AG04449 (cell line): ENCODE results near the gene DPF3.

ENCODE experiments used
- CTCF ChIA-PET: fragments of 350-600 bp; formaldehyde crosslinking; extraction: SDS; loops from one replicate; lab custom pipeline; 2021; ENCODE audit warnings: antibody characterized with exemption; lab: Yijun Ruan, JAX
- POLR2A ChIA-PET: fragments of 400-600, 350-600 bp; formaldehyde crosslinking; extraction: SDS; loops from one replicate; lab custom pipeline; 2020; ENCODE audit warnings: antibody characterized with exemption, inconsistent platforms; lab: Yijun Ruan, JAX
- DNase-seq: peaks from one replicate; pipeline ENCODE4 v3.0.0-alpha.2; 2010; ENCODE audit warnings: low read depth, low spot score
- H3K4me3 ChIP-seq: 2 replicates; pipeline ENCODE4 v1.5.1; 2011; ENCODE audit warnings: low read depth, mild to moderate bottlenecking, control low read depth, low read length
- TF ChIP-seq, protein P1 (sequence below): IDR thresholded peaks from one replicate; pipeline ENCODE4 v1.5.1; 2011; ENCODE audit warnings: mild to moderate bottlenecking, moderate library complexity, low read length, control low read depth, inconsistent platforms; ENCODE audit not compliant: insufficient read depth; ENCODE audit errors: missing control alignments

DPF3 gene

DNA sequence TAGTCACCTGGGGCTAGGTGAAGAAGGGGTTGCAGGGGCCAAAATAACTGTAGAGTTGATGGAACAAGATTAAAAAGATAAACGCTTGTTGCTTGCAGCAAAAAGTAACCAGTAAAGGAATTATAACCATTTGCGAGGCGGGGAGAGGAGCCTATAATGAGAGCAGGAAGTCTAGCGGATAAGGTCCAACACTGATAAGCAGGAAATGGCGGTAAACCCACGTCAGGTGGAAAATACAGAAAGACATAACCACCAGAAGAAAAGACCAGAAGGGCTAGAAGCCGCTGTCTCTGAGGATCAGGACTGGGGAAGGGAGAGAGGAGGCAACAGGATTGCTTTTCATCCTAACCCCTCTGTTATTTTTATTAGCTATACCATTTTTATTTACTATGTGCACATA, 303.3 kb downstream of the DPF3 start:
- TF ChIP-seq, protein P1, sequence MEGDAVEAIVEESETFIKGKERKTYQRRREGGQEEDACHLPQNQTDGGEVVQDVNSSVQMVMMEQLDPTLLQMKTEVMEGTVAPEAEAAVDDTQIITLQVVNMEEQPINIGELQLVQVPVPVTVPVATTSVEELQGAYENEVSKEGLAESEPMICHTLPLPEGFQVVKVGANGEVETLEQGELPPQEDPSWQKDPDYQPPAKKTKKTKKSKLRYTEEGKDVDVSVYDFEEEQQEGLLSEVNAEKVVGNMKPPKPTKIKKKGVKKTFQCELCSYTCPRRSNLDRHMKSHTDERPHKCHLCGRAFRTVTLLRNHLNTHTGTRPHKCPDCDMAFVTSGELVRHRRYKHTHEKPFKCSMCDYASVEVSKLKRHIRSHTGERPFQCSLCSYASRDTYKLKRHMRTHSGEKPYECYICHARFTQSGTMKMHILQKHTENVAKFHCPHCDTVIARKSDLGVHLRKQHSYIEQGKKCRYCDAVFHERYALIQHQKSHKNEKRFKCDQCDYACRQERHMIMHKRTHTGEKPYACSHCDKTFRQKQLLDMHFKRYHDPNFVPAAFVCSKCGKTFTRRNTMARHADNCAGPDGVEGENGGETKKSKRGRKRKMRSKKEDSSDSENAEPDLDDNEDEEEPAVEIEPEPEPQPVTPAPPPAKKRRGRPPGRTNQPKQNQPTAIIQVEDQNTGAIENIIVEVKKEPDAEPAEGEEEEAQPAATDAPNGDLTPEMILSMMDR = no peak
- ChIA-PET CTCF (no interaction called here), POLR2A (no interaction called here)
- no peak for DNase-seq
- no peak overlapping the region for H3K4me3 ChIP-seq

DNA sequence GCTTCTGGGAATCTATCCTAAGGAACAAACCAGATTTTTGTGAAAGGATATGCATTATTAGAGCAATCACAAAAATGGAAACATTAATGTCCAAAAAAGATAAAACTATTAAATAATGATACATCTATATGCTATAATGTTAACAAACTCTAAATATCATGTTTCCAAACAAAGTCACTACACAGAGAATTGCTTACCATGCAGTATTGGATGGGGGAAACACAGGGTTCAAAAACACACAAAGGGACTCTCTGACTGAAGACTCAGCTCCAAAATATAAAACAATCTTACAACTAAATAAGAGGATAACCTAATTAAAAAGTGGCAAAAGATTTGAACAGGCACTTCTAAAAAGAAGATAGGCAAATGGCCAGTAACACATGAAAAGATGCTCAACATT, 304.2 kb downstream of the DPF3 start:
- H3K4me3 ChIP-seq = no peak overlapping the region
- POLR2A ChIA-PET = no interaction called here
- no peak for DNase-seq
- CTCF ChIA-PET = no interaction called here
- TF ChIP-seq, protein P1 = no peak

DNA sequence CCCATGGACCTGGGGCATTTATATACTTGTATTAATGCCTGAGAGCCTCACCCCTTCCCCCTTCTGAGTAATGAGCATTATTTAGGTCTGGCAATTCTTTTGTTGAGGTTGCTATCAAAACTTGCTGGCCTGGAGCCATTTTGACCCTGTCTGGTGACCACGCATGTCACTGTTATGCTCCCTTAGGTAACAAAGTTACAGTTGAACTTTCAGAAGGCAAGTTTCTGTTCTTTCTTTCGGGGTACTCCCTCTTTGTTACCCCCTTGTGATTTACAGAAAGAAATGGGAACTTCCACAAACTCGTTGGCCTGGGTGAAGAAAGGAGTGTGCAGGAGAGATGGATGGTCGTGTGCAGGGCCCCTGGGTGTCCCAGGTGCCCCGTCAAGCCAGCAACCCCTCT, 305.4 kb downstream of the DPF3 start:
- ChIA-PET CTCF (interaction anchor here (1.2 kb wide), 1 partner anchor 13 kb away, joined by 3 read pairs; no protein-coding TSS in a partner anchor), POLR2A (no interaction called here)
- H3K4me3 ChIP-seq = no peak overlapping the region
- no peak for DNase-seq
- TF ChIP-seq, protein P1 = no peak

DNA sequence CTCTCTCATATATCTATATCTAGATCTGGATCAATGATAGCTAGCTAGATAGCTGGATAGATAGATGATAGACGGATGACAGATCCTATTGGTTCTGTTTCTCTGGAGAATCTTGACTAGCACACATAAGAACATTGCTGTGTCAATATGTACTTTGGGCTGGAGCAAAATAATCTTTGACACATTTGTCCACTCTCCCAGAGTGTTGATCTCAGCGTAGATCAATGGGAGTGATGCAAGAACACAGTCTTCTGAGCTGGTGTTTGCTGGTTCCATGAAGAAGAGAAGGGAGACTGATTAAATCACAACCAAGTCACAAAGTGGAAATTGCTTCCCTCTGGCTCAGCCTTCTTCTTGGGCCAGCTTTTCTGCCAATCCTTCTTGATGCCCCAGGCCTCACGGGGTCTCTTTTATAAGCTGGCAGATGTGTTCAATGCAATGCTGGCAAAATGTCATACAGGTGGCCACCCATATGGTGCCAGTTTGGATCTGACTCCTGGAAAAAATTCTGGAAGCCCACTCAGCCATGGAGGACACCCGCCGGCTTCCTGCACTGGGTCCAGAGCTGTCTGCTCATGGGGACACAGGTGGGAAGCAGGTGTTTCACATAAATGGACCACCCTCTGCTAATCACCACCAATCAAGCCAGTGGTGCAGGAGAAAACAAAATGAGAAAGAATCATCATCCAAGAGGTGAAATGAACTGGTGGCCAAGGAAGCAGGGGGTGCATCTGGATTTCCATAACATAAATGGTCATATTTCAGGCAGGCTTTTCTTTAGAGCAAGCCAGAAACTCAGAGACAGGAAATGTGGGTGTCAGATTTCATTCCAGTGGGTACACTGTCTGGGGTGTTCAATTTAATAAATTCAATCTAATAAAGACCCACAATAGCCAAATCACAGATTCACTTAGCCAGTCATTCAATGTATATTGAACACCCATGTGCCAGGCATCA, 310.3 kb downstream of the DPF3 start:
- CTCF ChIA-PET = interaction anchor here (0.6 to 1.6 kb wide), 2 partner anchors 321 to 350 kb away, joined by 4 to 5 read pairs; no protein-coding TSS in a partner anchor
- POLR2A ChIA-PET = interaction anchor here (0.7 kb wide), 1 partner anchor 58 kb away, joined by 3 read pairs; no protein-coding TSS in a partner anchor
- TF ChIP-seq, protein P1 = no peak
- no peak overlapping the region for H3K4me3 ChIP-seq
- DNase-seq = no peak

DNA sequence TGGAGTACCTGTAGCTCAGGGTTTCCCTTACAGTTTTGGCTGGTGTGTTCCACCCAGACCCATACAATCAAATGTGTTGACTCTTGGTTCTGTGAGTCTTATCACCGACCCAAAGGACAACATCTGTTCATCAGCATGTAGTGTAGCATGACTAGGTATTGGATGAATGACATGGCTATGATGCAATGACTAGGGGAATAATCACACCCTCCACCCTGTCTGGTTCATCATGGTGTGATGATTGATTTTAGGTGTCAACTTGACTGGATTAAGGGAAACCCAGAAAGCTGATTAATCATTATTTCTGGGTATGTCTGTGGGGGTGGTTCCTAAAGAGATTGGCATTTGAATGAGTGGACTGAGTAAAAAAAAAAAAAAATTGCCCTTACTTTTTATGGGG, 311.3 kb downstream of the DPF3 start:
- DNase-seq = no peak
- POLR2A ChIA-PET = interaction anchor here (0.7 kb wide), 1 partner anchor 59 kb away, joined by 3 read pairs; no protein-coding TSS in a partner anchor
- CTCF ChIA-PET = interaction anchor here (1.6 kb wide), 1 partner anchor 322 kb away, joined by 4 read pairs; no protein-coding TSS in a partner anchor
- no peak overlapping the region for H3K4me3 ChIP-seq
- TF ChIP-seq, protein P1 = no peak

DNA sequence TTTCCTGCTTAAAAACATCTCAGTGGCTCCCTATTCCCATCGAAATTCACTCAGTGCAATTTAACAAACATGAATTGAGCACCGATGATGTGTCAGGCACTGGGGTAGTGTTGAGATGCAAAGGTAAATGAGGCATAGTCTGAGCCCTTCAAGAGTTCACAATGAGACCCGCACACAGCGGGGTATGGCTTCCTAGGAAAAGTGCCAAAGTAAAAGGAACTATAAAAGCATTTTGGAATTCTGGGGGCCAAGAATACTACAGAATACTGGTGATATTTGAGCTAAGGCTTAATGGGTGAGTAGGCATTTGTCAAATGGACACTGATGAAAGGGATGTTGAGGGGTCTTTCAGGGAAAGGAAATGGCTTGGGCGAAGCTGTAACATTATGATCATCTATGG, 315.4 kb downstream of the DPF3 start:
- no peak overlapping the region for H3K4me3 ChIP-seq
- ChIA-PET POLR2A (no interaction called here), CTCF (no interaction called here)
- no peak for DNase-seq
- TF ChIP-seq, protein P1 = no peak
